CD14-positive monocyte (primary cell): ENCODE results near the gene KIAA1586. TPM values are rescaled to one million over a fixed set of nuclear protein-coding genes. Genes with fewer than 3 reads are reported as not detected.

Experiments used
- DNase-seq, 3 donors: peaks; one replicate each; pipeline ENCODE4 v3.0.0-alpha.2; 2011 to 2022
- H2AFZ ChIP-seq: 2 replicates; pipeline ENCODE4 v1.6.0; 2012; ENCODE audit warnings: mild to moderate bottlenecking, low read depth, low read length, inconsistent platforms; ENCODE audit not compliant: insufficient read depth, poor library complexity, severe bottlenecking
- H3K27ac ChIP-seq, 2 donors: 1 replicate in 1 of 2; 2 replicates in 1 of 2; pipeline ENCODE4 v1.5.1; 2012 to 2013; ENCODE audit warnings: low read length in 2 of 2, control low read depth in 1 of 2, inconsistent platforms in 1 of 2, low read depth in 1 of 2, mild to moderate bottlenecking in 1 of 2
- H3K27me3 ChIP-seq, 2 donors: one replicate each; pipeline versions ENCODE4 v1.6.0 to v1.6.1; 2011 to 2013; ENCODE audit warnings: low read length in 2 of 2; ENCODE audit not compliant: control insufficient read depth in 2 of 2, insufficient read depth in 2 of 2
- H3K36me3 ChIP-seq, 2 donors: replicated peaks in 1 of 2; 1 replicate in 1 of 2; 2 replicates in 1 of 2; pipeline versions ENCODE4 v1.5.1 to v1.6.1; 2012 to 2013; ENCODE audit warnings: low read length in 2 of 2, control low read depth in 1 of 2, inconsistent platforms in 1 of 2, mild to moderate bottlenecking in 1 of 2; ENCODE audit not compliant: insufficient read depth in 2 of 2, control insufficient read depth in 1 of 2
- H3K4me1 ChIP-seq, 2 donors: 1 replicate in 1 of 2; 2 replicates in 1 of 2; pipeline versions ENCODE4 v1.5.1 to v1.6.1; 2012 to 2013; ENCODE audit warnings: low read length in 2 of 2, control low read depth in 1 of 2, inconsistent platforms in 1 of 2, mild to moderate bottlenecking in 1 of 2, moderate library complexity in 1 of 2; ENCODE audit not compliant: insufficient read depth in 2 of 2, control insufficient read depth in 1 of 2
- H3K4me2 ChIP-seq: replicated peaks from 2 replicates; pipeline ENCODE3; 2012; ENCODE audit warnings: low read length, moderate library complexity, mild to moderate bottlenecking; ENCODE audit not compliant: poor library complexity, severe bottlenecking; ENCODE audit errors: extremely low read depth
- H3K4me3 ChIP-seq, 3 experiments: fragments of 200-600 bp in 1 of 3; sonication (generic) in 1 of 3; replicated peaks in 1 of 3; 1 replicate in 2 of 3; 2 replicates in 1 of 3; pipeline ENCODE4 v1.5.1; 2011 to 2013; ENCODE audit warnings: low read length in 3 of 3, mild to moderate bottlenecking in 3 of 3, control low read depth in 2 of 3, low read depth in 2 of 3, inconsistent platforms in 1 of 3, moderate library complexity in 1 of 3
- H3K79me2 ChIP-seq: 2 replicates; pipeline ENCODE4 v1.6.0; 2012; ENCODE audit warnings: mild to moderate bottlenecking, control low read depth, inconsistent platforms, low read length, moderate library complexity; ENCODE audit not compliant: insufficient read depth
- H3K9ac ChIP-seq: 2 replicates; pipeline ENCODE4 v1.6.0; 2017; ENCODE audit warnings: low read length, mild to moderate bottlenecking; ENCODE audit not compliant: insufficient read depth, poor library complexity, severe bottlenecking
- H3K9me3 ChIP-seq, 2 donors: replicated peaks in 1 of 2; 1 replicate in 1 of 2; 2 replicates in 1 of 2; pipeline versions ENCODE4 v1.5.1 to v1.6.1; 2012 to 2013; ENCODE audit warnings: low read length in 2 of 2, control low read depth in 1 of 2; ENCODE audit not compliant: control insufficient read depth in 1 of 2, insufficient read depth in 1 of 2
- H4K20me1 ChIP-seq: 2 replicates; pipeline ENCODE4 v1.6.0; 2012; ENCODE audit warnings: mild to moderate bottlenecking, low read length, control low read depth, moderate library complexity; ENCODE audit not compliant: insufficient read depth
- H3K27ac Mint-ChIP-seq, 7 donors: one replicate each; pipeline ENCODE4 v1.8.0; 2020; ENCODE audit warnings: mild to moderate bottlenecking in 7 of 7, mixed read lengths in 7 of 7, moderate library complexity in 6 of 7, inconsistent platforms in 2 of 7
- H3K27me3 Mint-ChIP-seq, 3 donors: one replicate each; pipeline ENCODE4 v1.8.0; 2021 to 2022; ENCODE audit warnings: low read depth in 3 of 3, mild to moderate bottlenecking in 3 of 3, mixed read lengths in 3 of 3, moderate library complexity in 3 of 3, inconsistent platforms in 1 of 3
- H3K36me3 Mint-ChIP-seq, 2 donors: one replicate each; pipeline ENCODE4 v1.8.0; 2020; ENCODE audit warnings: mixed read lengths in 2 of 2, inconsistent platforms in 1 of 2, mild to moderate bottlenecking in 1 of 2
- H3K4me1 Mint-ChIP-seq: one replicate; pipeline ENCODE4 v1.8.0; 2020; ENCODE audit warnings: mild to moderate bottlenecking, mixed read lengths
- H3K4me3 Mint-ChIP-seq, 2 donors: one replicate each; pipeline ENCODE4 v1.8.0; 2020; ENCODE audit warnings: mild to moderate bottlenecking in 2 of 2, mixed read lengths in 2 of 2, moderate library complexity in 1 of 2
- H3K9me3 Mint-ChIP-seq, 7 donors: one replicate each; pipeline ENCODE4 v1.8.0; 2020 to 2022; ENCODE audit warnings: mixed read lengths in 7 of 7, mild to moderate bottlenecking in 6 of 7, moderate library complexity in 6 of 7, inconsistent platforms in 2 of 7
- CTCF ChIP-seq: fragments of 200-600 bp; IDR thresholded peaks from one replicate; pipeline ENCODE4 v1.8.0; 2022; ENCODE audit warnings: antibody characterized with exemption, mild to moderate bottlenecking
- WGBS: methylation state at CpG from one replicate; pipeline ENCODE4 v1.1.5; 2013; ENCODE audit warnings: missing lambda C conversion rate; ENCODE audit not compliant: insufficient coverage; 5-methylcytosine and 5-hydroxymethylcytosine counted together
- intact Hi-C, 2 donors: fragments of 100-400 bp; cut with micrococcal nuclease; formaldehyde crosslinking; loops; one replicate each; pipeline versions ENCODE4 v1.15.0 to v1.15.1; 2023
- polyA plus RNA-seq, 3 donors: library from polyadenylated mRNA; depleted of rRNA in 1 of 3; unstranded in 2 of 3; stranded (reverse) in 1 of 3; fragments of 300-500 nt in 2 of 3; fragments of >200 nt in 1 of 3; fragmentation: Illumina TruSeq in 2 of 3; gene quantifications; 1 replicate in 2 of 3; 2 replicates in 1 of 3; pipeline ENCODE4 v1.2.3, GENCODE V29; 2012 to 2021

KIAA1586 gene
- polyA plus RNA-seq, 3 donors, result 1.1 to 5.0 (median 4.4) TPM

- H3K27me3 ChIP-seq, result no peaks in the 10 kb centered on the region
- intact Hi-C loops, result no loop called here
- H3K4me1 Mint-ChIP-seq, result peaks cover 10% of the 10 kb centered on the region
These were observed 39.0 kb downstream of the KIAA1586 start for GRCh38 chr6:57085471-57085870.

GRCh38 chr6:57086843-57087242 lies 40.4 kb downstream of the KIAA1586 start:
- peaks cover 0 to 2% (median 0%) of the 10 kb centered on the region in 7 donors for H3K9me3 Mint-ChIP-seq
- H3K27ac ChIP-seq, result no peak overlapping the region

More at GRCh38 chr6:57085471-57085870, 39.0 kb downstream of the KIAA1586 start:
- H3K9ac ChIP-seq, result no peak overlapping the region
- no peak overlapping the region for H3K4me3 Mint-ChIP-seq
- no peaks in the 10 kb centered on the region for H4K20me1 ChIP-seq
- no peak overlapping the region for H3K27ac ChIP-seq
- peaks cover 0 to 2% (median 0%) of the 10 kb centered on the region in 7 donors for H3K9me3 Mint-ChIP-seq
- no peak overlapping the region for H3K4me3 ChIP-seq
- H3K79me2 ChIP-seq, result no peaks in the 10 kb centered on the region
- no CpG with 5 or more reads among the region's 2 CpGs for WGBS
- peaks cover 0 to 3% of the 10 kb centered on the region in 2 donors for H3K36me3 Mint-ChIP-seq
- no peak overlapping the region for H3K4me2 ChIP-seq
- DNase-seq, result no peak
- H3K27ac Mint-ChIP-seq, result no peak overlapping the region
- no peaks in the 10 kb centered on the region for H3K36me3 ChIP-seq
- peaks cover 8 to 9% of the 10 kb centered on the region in 2 donors for H3K4me1 ChIP-seq
- no peak for TF ChIP-seq CTCF
- peaks cover 0 to 1% (median 1%) of the 10 kb centered on the region in 3 donors for H3K27me3 Mint-ChIP-seq
- no peak overlapping the region for H2AFZ ChIP-seq
- H3K9me3 ChIP-seq, result no peaks in the 10 kb centered on the region

More at GRCh38 chr6:57086843-57087242, 40.4 kb downstream of the KIAA1586 start:
- Histone ChIP-seq H3K9ac (no peak overlapping the region), H3K4me3 (no peak overlapping the region), H2AFZ (no peak overlapping the region), H3K4me1 (peaks cover 14 to 15% of the 10 kb centered on the region in 2 donors), H3K36me3 (peaks cover 3% of the 10 kb centered on the region in 2 donors), H3K27me3 (no peaks in the 10 kb centered on the region), H4K20me1 (peaks cover 5% of the 10 kb centered on the region), H3K4me2 (no peak overlapping the region), H3K79me2 (peaks cover 6% of the 10 kb centered on the region), H3K9me3 (no peaks in the 10 kb centered on the region)
- no peak for DNase-seq
- Mint-ChIP-seq H3K36me3 (peaks cover 4 to 6% of the 10 kb centered on the region in 2 donors), H3K27ac (no peak overlapping the region), H3K27me3 (peaks cover 0 to 1% (median 0%) of the 10 kb centered on the region in 3 donors), H3K4me1 (peaks cover 16% of the 10 kb centered on the region), H3K4me3 (no peak overlapping the region)
- no CpG with 5 or more reads among the region's 1 CpG for WGBS
- TF ChIP-seq CTCF, result no peak
- intact Hi-C loops, result no loop called here
